Muscle of arm (tissue), 12 donors: Measurements from ENCODE around the gene COL18A1. TPM values are rescaled to one million over a fixed set of nuclear protein-coding genes. Genes with fewer than 3 reads are reported as not detected.

Experiments used
- DNase-seq: peaks from one replicate; pipeline ENCODE4 v3.0.0-alpha.2; 2013
- polyA plus RNA-seq, 12 donors: library from polyadenylated mRNA; unstranded; fragments of 120-200 nt; gene quantifications; one replicate each; pipeline ENCODE4 v1.2.1, GENCODE V29; 2013; ENCODE audit not compliant: insufficient read length in 12 of 12

COL18A1 gene
- polyA plus RNA-seq, 12 donors: 45.6 to 181 (median 71.3) TPM

DNA sequence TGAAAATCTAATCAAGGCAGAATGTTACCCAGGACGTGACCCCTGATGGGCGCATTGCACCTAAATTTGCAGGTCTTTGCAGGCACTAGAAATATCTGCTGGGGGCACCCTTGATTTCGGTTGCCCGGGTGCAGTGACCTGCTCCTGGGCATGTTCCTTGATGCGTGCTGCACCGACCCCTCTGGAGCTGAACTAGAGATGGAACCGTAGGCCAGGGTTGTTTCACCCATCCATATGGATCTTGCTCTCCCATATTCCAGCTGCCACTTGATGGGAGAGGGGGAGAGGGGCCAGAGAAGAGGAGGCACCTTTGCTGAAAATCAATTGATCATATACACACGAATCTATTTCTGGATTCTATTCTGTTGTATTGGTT lies 8.4 kb upstream of the COL18A1 start:
- DNase-seq: no peak

DNA sequence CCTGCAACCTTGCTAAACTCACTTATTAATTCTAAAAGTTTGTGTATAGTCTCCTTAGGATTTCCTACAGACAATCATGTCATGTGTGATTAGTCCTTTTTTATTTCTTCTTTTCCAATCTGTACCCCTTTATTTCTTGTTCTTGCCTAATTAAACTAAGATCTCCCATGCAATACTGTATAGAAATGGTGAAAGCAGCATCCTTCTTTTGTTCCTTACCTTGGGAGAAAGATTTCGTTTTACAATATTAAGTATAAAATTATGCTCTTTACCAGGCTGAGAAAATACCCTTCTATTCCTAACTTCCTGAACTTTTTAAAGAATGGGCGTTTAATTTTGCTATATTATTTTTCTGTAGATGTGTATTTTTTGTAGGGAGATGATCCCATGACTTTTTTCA lies 7.6 kb upstream of the COL18A1 start:
- no peak for DNase-seq

DNA sequence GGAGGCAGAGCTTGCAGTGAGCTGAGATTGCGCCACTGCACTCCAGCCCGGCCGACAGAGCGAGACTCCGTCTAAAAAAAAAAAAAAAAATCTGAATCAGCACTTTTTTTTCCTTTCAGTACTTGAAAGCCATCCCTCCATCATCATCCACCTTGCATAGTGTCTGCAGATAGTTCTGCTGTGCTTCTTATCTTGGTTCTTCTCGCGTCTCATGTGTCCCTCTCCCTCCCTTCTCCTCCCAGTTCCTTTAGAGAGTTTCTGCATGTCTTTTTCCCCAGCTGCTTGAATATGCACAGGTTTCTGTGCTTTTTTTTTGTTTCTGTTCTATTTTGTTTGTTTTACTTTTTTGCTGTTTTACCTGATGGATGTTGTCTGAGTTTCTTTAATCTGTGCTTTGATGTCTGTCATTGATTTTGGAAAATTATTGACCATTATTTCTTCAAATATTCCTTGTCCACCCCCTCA lies 3.9 kb upstream of the COL18A1 start:
- DNase-seq: no peak

DNA sequence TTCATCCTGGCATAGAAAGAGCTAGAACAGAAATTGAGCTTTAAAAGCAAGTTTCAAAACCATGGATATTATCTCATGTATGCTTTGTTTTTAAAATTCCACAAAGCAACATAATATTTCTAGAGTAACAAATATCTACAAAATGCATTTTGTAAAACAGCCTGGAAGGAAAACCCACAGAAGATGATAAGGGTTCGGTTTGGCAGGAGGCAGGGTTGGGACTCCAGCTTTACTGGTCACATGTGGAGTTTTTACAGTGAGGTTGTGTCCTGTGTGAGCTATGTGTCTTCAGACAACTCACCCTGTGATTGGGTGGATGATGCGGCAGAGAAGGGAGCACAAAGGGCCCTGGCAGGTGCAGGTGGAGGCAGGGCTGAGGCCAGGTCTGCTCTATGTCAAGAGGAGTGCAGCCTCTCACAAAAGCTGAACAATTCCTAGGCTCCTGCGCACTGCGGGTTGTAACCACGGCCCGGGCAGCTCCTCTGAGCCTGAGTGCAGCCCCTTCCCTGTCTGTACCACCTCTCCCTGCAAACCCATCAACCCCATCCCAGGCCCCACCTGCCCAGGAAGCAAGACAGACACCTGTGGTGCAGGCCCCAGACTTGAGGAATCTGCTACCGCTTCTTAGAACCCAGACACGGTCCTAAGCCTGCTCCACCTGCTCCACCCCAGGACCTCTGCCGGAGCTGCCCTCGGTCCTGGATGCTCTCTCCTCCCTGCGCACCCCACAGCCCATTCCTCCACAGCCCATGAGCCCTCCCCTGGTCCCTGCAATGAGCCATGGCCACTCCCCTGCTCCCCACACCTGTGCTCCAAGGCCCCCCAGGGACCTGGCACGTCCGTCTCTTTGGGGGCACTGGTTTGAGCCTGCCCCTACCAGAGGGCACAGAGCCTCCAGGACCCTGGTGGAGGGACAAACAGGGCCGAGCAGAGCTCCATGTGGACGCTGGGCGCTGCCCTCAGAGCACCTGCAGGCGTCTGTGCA lies 2.8 kb upstream of the COL18A1 start:
- no peak for DNase-seq

DNA sequence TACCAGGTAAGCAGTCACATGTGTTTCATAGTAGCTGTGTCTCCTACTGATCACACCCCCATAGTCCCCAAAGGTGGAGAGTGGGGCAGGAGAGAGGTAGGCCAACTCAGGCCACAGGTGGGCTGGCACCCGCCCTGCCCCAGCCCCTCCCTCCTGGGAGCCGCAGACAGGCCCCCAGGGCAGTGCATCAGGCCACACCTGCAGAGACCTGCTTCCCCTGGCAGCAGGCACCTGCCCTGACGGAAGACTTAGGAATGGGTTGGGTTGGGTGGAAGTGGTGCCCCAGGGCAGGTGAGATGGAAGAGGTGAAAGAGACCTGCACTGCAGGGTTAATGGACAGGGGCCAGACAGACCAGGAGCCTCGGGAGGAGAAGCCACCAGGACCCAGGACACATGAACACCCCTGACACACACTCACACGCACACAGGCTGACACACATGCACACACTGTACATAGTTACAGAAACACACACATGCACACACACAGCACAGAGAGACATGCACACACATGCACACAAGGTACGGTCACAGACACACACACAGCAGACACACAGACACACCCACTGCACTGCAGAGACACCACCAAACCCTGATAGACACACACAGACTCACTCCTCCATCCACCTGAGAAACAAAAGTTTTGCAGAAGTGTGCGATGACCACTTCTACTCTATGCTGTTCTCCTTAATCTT lies 1.7 kb upstream of the COL18A1 start:
- DNase-seq: no peak

DNA sequence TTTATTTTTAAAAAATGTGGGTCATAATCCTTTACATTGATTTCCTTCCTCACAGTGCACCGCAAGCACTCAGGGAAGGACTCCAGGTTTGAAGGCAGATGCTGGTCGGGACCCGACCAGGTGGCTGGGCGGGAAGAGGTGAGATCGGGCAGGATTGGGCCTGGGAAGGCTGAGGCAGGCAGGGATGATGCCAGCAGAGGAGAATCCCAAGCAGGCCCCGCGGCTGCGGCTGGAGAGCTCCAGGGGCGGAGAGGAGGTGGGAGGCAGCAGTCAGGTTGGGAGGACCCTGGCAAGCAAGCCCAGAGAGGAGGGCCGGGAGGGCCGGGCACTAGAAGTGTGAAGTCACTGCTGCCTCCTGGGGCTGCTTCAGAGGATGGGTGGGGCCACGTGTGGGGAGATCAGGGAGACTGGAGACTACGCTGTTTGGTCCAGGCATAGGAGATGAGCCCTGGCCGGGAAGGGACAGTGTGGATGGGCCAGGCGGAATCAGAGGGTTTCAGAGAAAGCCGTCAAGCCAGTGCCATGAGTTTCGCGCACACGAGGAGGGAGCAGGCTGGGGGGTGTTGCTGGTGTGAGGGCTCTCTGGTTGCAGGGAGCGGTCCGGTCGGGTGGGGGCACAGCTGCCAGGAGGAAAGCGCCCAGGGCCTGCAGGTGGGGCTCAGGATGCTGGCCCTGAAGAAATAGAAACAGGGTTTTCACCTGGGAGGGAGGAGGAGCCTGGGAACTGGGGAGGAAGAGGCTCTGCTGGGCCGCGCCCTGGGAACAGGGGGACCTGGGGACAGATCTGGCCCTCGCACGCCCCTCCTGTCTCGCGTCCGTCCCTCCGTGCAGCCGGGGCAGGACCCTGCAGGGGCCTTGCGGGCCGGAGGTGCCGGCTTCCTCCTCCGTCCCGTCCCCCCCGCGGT lies 888 bp upstream of the COL18A1 start:
- no peak for DNase-seq

DNA sequence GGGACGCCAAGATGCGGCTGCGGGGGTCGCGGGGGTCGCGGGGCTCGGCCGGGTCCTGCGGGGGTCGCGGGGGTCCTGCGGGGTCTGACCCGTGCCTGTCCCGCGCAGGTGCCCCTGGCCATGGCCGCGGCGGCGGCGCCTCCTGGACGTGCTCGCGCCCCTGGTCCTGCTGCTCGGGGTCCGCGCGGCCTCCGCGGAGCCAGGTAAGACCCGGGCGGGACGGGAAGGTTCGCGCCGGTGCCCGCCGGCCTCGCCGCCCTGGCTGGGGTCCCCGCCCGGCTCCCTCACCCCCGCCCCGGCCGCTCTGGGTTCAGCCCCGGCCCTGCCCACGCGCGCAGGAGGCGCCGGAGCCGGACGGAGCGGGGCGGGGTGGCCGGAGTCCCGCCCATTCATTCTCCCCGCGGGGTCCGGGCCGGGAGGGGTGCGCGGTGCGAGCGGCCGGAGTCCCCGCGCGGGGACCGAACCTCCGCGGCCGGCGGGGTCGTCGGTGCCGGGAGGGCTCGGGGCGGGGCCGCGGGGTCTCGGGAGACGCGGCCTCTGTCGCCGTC lies 380 bp downstream of the COL18A1 start:
- no peak for DNase-seq

DNA sequence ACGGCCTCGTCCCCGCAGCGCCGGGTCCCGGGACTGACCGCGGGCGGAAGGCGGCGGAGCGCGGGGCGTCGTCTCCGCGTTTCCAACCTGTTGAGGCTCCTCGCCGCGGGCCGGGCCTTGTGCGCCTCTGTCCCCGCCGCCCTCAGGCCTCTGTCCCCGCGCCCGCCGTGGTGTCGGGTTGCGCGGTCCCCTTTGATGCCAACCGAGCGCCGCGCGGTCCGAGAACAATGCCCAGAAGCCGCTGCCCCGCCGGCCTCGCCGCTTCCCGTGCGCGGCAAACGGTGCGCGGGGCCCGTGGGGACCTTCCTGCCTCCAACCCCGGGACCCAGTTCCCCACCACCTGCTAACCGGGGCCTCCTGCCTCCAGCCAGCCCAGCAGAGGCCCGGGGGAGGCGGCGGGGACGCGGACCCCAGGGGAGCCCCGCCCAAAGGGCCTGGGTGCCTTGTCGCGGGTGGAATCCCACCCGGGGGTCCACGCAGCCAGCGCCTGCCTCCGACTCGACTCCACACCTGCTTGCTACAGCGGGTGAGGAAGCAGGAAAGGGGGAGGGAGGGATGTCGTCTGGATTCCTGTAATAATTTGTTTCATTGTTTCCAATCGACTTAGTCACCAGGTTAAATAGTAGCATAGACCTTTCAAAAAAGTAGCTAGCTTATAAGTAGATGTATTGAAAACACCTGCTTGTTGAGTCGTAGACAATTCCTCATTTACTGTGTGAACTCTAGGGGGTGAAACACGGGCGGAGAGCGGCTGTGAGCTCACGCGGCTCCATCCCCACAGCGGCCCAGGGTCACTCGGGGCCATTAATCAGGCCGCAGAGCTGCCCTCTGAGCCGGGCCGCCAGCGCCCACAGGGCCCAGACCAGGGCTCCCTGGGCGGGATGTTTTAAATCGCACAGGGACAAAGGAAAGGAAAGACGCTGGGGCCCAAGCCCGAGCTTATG lies 1.1 kb downstream of the COL18A1 start:
- no peak for DNase-seq

DNA sequence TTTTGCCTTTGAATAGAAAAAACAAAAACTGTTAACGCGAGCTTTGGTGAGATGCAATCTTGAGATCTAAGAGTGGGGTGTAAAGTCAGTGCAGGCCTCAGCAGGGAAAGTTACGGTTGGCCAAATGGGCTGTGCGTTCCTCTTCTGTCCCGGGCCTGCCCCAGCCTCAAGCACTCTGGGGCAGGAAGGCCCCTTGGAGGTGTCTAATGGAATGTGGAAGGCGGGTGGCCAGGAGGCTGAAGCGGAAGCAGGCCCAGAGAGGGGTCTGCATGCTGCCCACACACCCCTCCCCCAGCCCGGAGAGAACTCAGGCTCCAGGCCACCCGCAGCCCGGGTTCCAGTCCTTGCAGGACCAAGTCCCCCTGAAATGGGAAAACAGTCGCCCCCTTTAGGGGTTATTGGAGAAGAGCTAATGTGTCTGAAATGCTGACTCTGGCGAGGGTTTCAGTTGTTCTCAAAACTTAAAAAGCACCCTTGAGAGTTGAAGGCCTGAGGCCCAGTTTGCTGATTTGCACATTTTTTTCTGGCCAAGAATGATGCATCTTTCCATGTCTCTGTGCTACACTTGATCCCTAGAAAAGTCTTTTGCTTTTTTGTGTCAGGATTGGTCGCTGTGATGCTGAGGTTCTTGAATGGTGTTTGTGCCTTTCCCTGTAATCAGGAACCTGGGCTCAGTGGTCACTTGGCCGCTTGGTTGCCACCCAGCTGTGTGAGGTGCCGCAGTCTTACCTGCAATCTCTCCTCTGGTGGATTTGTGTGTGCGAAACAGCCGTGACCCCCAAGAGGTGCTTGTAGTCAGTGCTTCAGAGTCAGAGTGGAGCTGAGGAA lies 2.0 kb downstream of the COL18A1 start:
- DNase-seq: peak; percentile 59

DNA sequence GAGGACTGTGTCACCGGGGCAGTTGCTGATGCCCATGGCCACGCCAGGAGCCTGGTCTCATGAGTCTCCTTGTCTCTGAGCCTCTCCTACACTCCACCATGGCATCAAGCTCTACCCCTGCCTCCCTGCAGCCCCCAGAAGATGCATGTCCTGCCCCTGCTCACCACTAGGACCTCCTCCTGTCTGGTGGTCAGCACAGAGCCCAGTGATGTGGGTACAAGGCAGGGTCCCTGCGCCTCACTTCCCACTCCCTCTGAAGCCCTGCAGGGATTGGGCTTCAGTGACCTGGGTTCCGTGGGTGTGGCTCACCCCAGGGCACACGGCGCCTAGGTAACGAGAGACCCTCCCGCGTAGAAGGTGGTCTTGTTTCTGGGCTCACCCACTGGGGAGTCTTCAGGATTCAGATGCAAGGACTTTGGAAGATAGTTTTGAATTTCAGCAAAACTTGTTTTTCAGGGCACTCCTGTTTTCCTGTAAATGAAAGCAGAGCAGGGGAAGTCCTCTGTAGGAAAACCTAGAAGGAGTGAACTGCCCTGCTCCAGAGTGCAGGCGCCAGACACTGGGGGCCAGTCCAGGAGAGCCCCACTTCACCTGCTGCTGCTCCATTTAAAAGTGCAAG lies 2.8 kb downstream of the COL18A1 start:
- DNase-seq: no peak

DNA sequence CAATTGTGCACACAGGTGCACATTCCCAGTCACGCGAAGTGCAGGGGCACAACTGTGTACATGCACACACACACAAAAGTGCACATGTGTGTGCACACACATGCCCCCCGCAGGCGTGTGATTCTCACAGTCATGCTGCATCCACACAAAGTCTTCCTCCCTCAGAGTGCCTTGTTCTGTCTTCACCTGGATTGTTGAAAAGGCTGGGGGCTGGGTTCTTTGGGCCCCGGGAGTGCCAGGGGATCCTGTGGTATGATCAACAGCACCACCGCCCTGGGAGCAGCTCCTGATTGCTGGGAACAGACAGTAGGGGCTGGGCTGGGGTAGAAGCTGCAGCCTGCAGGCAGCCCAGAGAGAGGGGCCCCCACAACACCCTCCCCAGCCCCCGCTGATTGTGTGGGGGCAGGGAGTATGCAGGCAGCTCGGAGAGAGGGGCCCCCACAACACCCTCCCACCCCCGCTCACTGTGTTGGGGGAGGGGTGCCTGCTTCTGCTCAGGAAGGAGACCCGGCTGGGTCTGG lies 3.4 kb downstream of the COL18A1 start:
- DNase-seq: no peak

DNA sequence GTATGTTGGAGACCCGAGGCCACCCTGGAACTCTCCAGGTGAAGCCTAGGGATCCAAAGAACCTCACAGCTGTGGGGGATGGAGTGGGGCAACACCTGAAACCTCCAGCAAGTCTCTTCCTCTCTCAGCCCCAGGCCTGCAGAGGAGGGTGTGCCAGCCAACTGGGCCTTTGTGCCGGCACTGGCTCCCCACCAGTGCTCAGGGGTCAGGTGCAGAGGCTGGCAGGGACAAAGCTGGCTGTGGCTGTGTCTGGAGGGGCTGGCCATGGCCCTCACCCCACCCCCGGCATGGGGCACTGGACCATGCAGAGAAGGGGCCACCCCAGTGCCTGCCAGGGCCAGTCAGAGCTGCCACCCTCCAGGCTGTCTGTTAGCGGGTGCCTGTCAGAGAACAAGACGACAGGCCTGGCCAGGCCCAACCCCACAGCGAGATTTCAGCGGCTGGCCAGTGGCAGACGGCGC lies 3.9 kb downstream of the COL18A1 start:
- DNase-seq: no peak

DNA sequence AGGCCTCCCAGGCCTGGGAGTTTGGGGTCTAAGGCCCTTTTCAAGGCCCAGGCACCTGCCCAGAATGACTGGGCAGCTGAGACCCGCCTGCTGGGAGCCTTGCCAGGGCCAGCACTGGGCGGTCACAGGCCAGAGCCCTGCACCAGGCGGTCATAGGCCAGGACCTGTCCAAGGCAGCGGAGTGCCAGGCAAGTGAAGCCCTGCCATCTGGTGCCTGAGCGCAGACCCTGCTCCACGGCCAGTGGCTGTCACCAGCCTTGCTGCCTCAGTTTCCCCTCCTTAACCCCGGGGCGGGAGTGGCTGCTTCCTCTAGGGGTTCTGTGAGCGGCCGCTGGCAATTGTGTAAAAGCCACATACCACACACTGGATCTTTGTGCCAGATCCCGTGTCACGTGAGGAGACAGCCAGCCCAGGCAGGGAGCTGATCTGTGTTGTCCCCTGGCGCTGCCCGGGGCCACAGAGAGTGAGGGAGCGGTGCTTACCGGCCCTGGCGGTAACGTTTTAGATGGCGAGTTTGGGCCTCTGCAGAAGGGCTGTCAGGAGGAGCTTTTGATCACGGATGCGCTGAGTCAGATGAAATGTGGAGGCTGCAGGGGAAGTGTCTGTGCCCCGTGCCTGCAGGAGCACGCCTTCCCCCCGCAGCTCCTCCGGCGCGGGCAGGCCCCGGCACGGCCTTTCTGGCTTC lies 4.6 kb downstream of the COL18A1 start:
- DNase-seq: no peak

DNA sequence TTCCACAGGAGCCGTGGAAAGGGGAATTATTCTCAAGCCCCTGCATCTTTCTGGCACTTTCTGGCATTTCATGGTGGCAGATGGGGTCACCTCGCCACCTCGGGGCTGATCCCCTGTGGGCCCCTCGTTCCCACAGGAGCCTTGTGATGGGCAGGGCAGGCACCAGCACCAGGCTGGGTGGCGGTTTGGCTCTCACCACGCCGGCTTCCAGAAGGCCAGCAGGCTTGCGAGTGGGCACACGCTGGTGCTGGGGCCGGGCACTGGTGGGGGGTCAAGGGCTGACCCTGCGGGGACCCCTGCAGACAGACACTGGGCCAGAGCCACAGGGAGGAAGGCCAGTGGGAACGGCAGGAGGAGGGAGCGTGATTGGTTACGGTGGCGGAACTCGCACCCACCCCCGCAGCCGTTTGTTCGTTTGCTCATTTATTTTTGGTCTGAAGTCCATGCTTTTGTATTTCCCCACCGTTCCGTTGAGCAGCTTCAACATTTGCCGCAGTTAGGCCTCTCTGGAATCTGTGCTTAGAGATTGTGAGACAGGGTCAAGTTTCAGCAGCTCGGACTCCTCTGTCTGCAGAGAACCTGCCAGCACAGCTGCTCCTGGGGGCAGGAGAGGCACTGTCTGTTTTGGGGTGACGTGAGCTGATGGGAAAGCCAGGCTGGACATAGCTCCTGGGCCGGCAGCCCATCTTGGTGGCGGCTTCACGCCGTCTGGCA lies 5.3 kb downstream of the COL18A1 start:
- DNase-seq: peak; percentile 52

DNA sequence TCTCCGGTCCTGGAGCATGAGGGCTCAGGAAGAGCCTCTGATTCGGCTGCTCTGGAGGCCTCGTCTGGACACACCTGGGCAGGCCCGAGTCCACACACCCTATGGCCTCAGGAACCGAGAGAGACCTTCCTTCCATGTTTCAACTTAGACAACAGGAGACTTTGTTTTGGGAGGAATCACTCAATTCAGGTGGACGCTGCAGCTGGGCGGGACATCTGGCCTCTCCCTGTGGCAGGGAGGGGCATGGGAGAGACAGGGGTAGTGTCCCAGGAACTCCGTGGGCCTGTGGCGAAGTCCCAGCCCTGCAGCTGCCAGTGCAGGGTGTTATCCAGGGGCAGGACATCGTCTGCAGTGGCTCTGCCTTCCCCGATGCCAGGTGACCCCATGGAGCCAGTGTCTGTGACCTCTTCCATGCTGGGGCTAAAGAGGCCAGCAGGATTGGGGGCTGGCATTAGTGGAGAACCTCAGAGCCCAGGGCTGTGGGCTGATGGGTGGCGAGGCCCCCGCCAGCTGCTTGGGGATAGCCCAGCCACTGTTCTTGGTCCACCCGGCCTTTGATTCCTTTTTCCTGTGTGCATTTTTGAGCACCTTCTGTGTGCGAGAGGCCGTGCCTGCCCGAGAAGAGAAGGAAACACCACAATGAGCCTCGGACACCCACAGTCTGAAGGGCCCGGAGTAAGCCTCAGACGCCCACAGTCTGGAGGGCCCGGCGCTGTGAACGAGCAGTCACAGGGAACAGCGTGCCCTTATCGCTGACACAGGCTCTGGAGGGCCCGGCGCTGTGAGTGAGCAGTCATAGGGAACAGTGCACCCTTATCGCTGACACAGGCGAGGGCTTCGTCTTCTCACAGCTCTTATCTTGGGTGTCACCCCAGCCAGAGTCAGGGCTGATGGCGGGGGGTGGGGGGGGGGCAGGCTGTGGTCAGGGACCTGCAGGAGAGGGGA lies 6.2 kb downstream of the COL18A1 start:
- DNase-seq: no peak

DNA sequence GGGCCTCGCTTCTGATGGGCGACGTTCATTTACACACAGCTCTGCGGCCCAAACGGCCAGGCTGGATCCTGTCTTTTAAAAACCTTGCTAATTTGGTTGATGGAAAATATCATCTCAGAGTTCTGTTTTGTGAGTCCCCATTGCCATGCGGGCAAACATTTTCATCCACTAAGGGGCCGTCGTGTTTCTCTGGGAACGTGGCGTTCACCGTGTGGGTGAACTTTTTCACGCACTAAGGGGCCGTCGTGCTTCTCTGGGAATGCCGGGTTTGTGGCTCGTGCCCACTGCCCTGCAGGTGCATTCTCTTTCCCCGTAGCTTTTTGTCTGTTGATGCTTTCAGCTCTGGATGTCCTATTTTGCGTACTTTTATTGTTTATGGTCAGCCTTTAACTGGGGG lies 6.8 kb downstream of the COL18A1 start:
- DNase-seq: no peak
